DMS 273 treated with DMSO at 0.1 percent for 48 hours (cell line): ENCODE measurements around the gene N4BP3.

Experiments used
- DNase-seq: peaks from one replicate; lab custom pipeline; 2025; lab: John Stamatoyannopoulos, UW

The N4BP3 gene

GRCh38 chr5:178104492-178104891 lies 8.8 kb upstream of the N4BP3 start:
- no peak for DNase-seq

GRCh38 chr5:178106086-178106485 lies 7.2 kb upstream of the N4BP3 start:
- no peak for DNase-seq

GRCh38 chr5:178106556-178107239 lies 6.6 kb upstream of the N4BP3 start:
- DNase-seq, result no peak

GRCh38 chr5:178107756-178108310 lies 5.5 kb upstream of the N4BP3 start:
- DNase-seq, result no peak

- DNase-seq, result no peak
Observed at GRCh38 chr5:178108446-178108845, 4.9 kb upstream of the N4BP3 start.

- no peak for DNase-seq
Observed at GRCh38 chr5:178108966-178109365, 4.4 kb upstream of the N4BP3 start.

GRCh38 chr5:178110511-178110910 lies 2.8 kb upstream of the N4BP3 start:
- DNase-seq, result no peak

- no peak for DNase-seq
Observed at GRCh38 chr5:178111925-178112324, 1.4 kb upstream of the N4BP3 start.

GRCh38 chr5:178112545-178112944 lies 787 bp upstream of the N4BP3 start:
- DNase-seq, result no peak

GRCh38 chr5:178113841-178114324 lies 551 bp downstream of the N4BP3 start:
- no peak for DNase-seq

- DNase-seq, result no peak
Observed at GRCh38 chr5:178114325-178115135, 1.2 kb downstream of the N4BP3 start.

GRCh38 chr5:178115136-178115813 lies 1.9 kb downstream of the N4BP3 start:
- DNase-seq, result no peak

- DNase-seq, result no peak
Observed at GRCh38 chr5:178115814-178116142, 2.4 kb downstream of the N4BP3 start.

GRCh38 chr5:178116143-178116885 lies 3.0 kb downstream of the N4BP3 start:
- DNase-seq, result no peak

- no peak for DNase-seq
Observed at GRCh38 chr5:178117923-178118701, 4.8 kb downstream of the N4BP3 start.

GRCh38 chr5:178119915-178120606 lies 6.7 kb downstream of the N4BP3 start:
- DNase-seq, result no peak

GRCh38 chr5:178120607-178121357 lies 7.5 kb downstream of the N4BP3 start:
- DNase-seq, result peak; percentile 81

GRCh38 chr5:178121391-178122276 lies 8.3 kb downstream of the N4BP3 start:
- no peak for DNase-seq

- DNase-seq, result no peak
Observed at GRCh38 chr5:178122346-178122745, 9.0 kb downstream of the N4BP3 start.
